Inflammatory macrophage treated with lipopolysaccharide for 1 hour (primary cell): ENCODE data around the gene WDFY4.
A peak's percentile ranks its signal among the peaks of the same experiment; 100 is the strongest.
"Not testable (repeated sequence)": the region's sequence is repeated elsewhere in the genome, so short reads cannot be mapped to it uniquely, and the experiment has no call there.

Source experiments
- DNase-seq, 2 donors: peaks; one replicate each; pipeline ENCODE4 v3.0.0-alpha.2; 2020 to 2022

Gene WDFY4

GRCh38 chr10:48684792-48685623, at the start of gene WDFY4:
Gene WDFY4 (plus strand): TSS chr10:48684873. CDS start chr10:48709733, 24,860 bp downstream.
- peak; percentile 74 to 82 for DNase-seq

- DNase-seq = no peak
These were observed 49.6 kb upstream of the WDFY4 start for GRCh38 chr10:48634984-48635557.

GRCh38 chr10:48636231-48636630, 48.4 kb upstream of the WDFY4 start:
- no peak for DNase-seq

DNA sequence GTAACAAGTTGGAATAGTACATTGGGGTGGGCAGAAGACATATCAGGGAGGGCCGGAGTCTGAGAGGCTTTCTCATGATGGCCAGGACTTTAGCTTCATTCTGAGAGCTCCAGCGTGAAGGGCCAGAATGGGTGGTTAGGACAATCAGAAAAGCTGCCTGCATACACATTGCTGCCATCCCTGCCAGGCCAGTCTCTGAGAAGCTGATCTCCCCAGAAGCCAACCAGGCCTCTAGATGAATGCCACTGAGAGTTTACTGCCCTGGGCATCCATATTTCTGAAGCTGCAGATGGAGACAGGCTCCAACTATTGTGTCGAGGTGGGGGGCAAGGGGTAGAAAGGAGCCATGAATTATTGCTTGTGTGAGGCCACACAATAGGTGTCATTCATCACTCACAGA, 47.8 kb upstream of the WDFY4 start:
- DNase-seq = no peak

GRCh38 chr10:48638158-48638557, 46.5 kb upstream of the WDFY4 start:
- no peak for DNase-seq

DNA sequence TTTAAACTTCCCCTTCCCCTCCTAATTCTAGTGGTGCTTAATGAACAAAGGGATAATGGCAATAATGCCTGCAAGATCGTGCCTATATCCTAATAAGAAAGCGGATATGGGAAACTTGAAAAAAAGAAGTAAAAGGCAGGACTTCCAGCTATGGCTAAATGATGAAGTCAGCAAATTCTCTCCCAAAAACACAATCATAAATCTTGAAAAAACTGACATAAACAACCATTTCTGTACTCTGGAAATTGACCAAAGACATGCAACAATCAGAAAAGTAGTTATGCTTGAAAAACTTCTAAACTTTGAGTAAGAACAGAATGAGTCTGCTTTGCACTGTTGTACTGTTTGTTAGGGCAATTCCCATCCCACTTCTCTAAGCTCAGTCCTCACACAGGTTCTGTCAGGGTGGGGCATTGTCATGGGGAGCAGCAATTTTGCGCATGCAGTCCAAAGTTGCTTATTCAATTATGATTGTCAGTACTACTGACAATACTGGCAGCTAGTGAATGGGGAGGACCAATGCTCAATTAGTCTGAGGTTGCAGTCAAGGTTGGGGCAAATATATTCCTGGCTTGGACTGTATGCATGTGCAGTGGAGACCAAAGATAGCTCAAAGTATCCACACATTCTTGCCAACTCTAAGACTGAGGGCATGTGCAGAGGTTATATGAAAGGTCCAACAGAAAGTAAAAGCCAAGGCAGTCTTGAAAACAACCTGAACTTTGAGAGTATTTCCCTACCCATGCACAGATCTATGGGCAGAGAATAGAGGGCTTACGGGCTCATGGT, 45.7 kb upstream of the WDFY4 start:
- DNase-seq = peak in 1 of 2 donors; percentile 35

DNA sequence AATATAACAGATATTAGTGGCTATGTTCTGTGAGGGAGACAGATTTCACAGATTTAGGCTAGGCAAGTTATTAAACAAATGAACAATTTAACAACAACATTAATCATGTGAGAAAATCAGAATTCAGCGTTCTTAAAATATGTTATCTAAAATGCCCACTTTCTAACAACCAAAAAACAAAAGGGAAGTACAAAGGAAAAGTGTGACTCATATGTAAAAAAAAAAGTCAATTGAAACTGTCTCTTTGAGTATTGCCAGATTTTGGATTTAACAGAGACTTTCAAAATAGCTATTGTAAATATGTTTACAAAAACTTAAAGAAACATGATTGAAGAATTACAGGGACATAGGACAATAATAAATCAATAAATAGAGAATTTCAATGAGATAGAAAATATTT, 45.0 kb upstream of the WDFY4 start:
- DNase-seq = peak; percentile 82 to 88

- DNase-seq = peak; percentile 76 to 86
These were observed 44.3 kb upstream of the WDFY4 start for GRCh38 chr10:48640326-48640725.

- DNase-seq = not testable (repeated sequence)
These were observed 43.5 kb upstream of the WDFY4 start for GRCh38 chr10:48641099-48641690.

- no peak for DNase-seq
These were observed 39.1 kb upstream of the WDFY4 start for GRCh38 chr10:48645600-48645999.

GRCh38 chr10:48647073-48647472, 37.6 kb upstream of the WDFY4 start:
- DNase-seq = not testable (repeated sequence)

- no peak for DNase-seq
These were observed 36.3 kb upstream of the WDFY4 start for GRCh38 chr10:48648172-48648942.

GRCh38 chr10:48649349-48649944, 35.2 kb upstream of the WDFY4 start:
- no peak for DNase-seq

GRCh38 chr10:48651293-48651692, 33.4 kb upstream of the WDFY4 start:
- DNase-seq = no peak

DNA sequence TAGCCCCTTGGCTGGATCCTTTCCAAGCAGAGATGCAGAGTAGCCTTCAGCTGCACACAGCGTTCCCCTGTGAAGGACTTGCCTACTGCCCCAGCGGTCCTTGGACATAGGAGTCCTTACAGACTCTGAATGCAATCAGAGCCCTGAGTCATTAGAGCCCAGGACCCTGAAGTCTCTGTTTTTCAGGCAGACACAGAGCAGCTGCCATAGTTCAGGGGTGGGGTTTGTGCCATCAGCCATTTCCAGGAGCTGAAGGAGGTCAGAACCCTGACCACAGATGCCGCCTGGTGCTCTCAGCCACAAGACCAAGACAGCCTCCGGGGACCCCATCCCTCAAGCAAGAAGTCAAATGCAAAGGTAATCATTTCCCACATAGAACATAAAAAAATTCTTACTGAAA, 32.8 kb upstream of the WDFY4 start:
- no peak for DNase-seq

DNA sequence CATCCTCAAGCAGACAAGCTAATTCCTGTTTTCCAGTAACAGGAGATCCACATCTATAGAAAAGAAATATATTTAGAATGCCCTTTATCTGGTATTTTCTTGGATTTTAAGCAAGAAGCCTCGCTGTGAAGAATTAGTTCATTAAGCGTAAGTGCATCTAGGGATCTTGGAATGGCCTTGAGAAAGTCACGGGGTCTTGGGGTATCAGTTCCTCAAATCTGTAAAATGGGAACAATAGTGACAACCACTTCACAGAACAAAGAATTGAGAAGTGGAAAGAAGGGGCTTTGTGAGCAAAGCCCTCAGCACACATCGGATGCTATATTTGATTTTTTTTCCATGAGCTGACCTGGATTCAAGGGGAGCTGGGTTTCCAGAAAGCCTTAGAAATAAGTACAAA, 32.3 kb upstream of the WDFY4 start:
- DNase-seq = peak; percentile 37 to 52

DNA sequence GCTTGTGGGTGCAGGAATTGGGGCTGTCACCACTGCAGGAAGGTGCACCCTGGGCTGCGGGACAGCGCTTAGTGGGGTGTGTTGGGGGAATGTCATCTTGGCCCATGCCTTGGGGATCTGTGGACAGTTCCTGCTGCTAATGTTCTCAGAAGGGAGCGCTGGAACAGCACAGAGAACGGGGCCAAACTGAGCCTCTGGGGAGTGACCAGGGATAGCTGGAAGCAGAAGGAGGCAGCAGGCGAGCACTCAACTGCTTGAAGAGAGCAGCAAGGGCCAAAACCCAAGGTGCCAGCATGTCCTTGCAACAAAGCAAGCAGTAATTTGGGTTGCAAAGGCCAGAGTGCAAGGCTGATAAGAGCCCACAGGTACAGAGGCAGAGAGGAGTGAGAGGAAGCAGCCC, 31.3 kb upstream of the WDFY4 start:
- DNase-seq = no peak

- DNase-seq = no peak
These were observed 30.6 kb upstream of the WDFY4 start for GRCh38 chr10:48653944-48654698.

GRCh38 chr10:48655411-48656240, 29.0 kb upstream of the WDFY4 start:
- DNase-seq = no peak

GRCh38 chr10:48656241-48656913, 28.3 kb upstream of the WDFY4 start:
- peak; percentile 83 to 97 for DNase-seq
